HCT116 (cell line): Measurements from ENCODE around the gene IGFN1. TPM values are rescaled to one million over a fixed set of nuclear protein-coding genes. Genes with fewer than 3 reads are reported as not detected.

Experiments used
- ATAC-seq: fragments of 200-7000 bp; cut with Tn5 transposase; 2 replicates; pipeline ENCODE4 v1.9.1; 2020; ENCODE audit warnings: mild to moderate bottlenecking, moderate library complexity
- BruUV-seq: library from RNA; stranded (reverse); fragments of 400-500 nt; replicated peaks from 2 replicates; lab custom pipeline; 2021; lab: Mats Ljungman, UMichigan
- CTCF ChIA-PET: fragments of 300-600 bp; sonication (Branson Sonifier 250); formaldehyde crosslinking; loops from one replicate; lab custom pipeline; 2021; ENCODE audit warnings: antibody characterized with exemption; lab: Charles Lee
- POLR2A ChIA-PET: fragments of 300-600, 350-600 bp; sonication (Branson Sonifier 250); formaldehyde crosslinking; loops from one replicate; lab custom pipeline; 2021; ENCODE audit warnings: antibody characterized with exemption; lab: Charles Lee
- RAD21 ChIA-PET, 2 experiments: fragments of 300-600 bp; sonication (Branson Sonifier 250); formaldehyde crosslinking; loops; one replicate each; lab custom pipeline; 2023; ENCODE audit warnings: low total read pairs in 2 of 2; ENCODE audit not compliant: uncharacterized antibody in 2 of 2, unreplicated experiment in 2 of 2, low non-redundant PET in 1 of 2; lab: Charles Lee
- DNase-seq: peaks from one replicate; pipeline ENCODE4 v3.0.0-alpha.2; 2010; ENCODE audit warnings: low read depth, low spot score
- H2AFZ ChIP-seq: fragments of 200-600 bp; shearing (Covaris generic), sonication (generic); 2 replicates; pipeline ENCODE4 v1.6.1; 2017; ENCODE audit warnings: low read depth, mixed run types, mixed read lengths, antibody characterized with exemption, low read length; ENCODE audit not compliant: poor library complexity, severe bottlenecking
- H3K27ac ChIP-seq: 2 replicates; pipeline ENCODE4 v1.5.1; 2012; ENCODE audit warnings: low read depth, low read length
- H3K27me3 ChIP-seq: fragments of 200-600 bp; sonication (generic); 2 replicates; pipeline ENCODE4 v1.6.1; 2016; ENCODE audit warnings: mixed run types, low read length, mixed read lengths; ENCODE audit not compliant: insufficient read depth
- H3K36me3 ChIP-seq, 2 experiments: fragments of 200-500 bp in 1 of 2; fragments of 200-600 bp in 1 of 2; sonication (Bioruptor generic) in 1 of 2; sonication (generic) in 1 of 2; 2 replicates each; pipeline versions ENCODE4 v1.5.1 to v1.6.1; 2014 to 2016; ENCODE audit warnings: low read length in 2 of 2, inconsistent platforms in 1 of 2, mixed read lengths in 1 of 2, mixed run types in 1 of 2; ENCODE audit not compliant: insufficient read depth in 2 of 2, control insufficient read depth in 1 of 2
- H3K4me1 ChIP-seq, 2 experiments: fragments of 200-600 bp in 1 of 2; sonication (generic) in 1 of 2; 2 replicates each; pipeline versions ENCODE4 v1.5.1 to v1.6.1; 2012 to 2017; ENCODE audit warnings: low read length in 2 of 2, inconsistent platforms in 1 of 2, mild to moderate bottlenecking in 1 of 2, mixed read lengths in 1 of 2, mixed run types in 1 of 2, moderate library complexity in 1 of 2; ENCODE audit not compliant: insufficient read depth in 2 of 2, control insufficient read depth in 1 of 2
- H3K4me2 ChIP-seq: fragments of 200-600 bp; sonication (generic); 2 replicates; pipeline ENCODE4 v1.6.1; 2017; ENCODE audit warnings: mixed run types, low read length, mixed read lengths
- H3K4me3 ChIP-seq, 2 experiments: fragments of 200-600 bp in 1 of 2; sonication (generic) in 1 of 2; replicated peaks in 1 of 2; 2 replicates each; pipeline ENCODE4 v1.5.1; 2011 to 2016; ENCODE audit warnings: low read length in 2 of 2, control low read depth in 1 of 2, low read depth in 1 of 2, mild to moderate bottlenecking in 1 of 2, mixed read lengths in 1 of 2, mixed run types in 1 of 2
- H3K79me2 ChIP-seq: fragments of 200-600 bp; sonication (generic); 2 replicates; pipeline ENCODE4 v1.6.1; 2017; ENCODE audit warnings: mild to moderate bottlenecking, mixed run types, low read length, moderate library complexity, mixed read lengths; ENCODE audit not compliant: insufficient read depth
- H3K9ac ChIP-seq: fragments of 200-600 bp; sonication (generic); 2 replicates; pipeline ENCODE4 v1.6.1; 2016; ENCODE audit warnings: low read length, mixed read lengths
- H3K9me2 ChIP-seq: fragments of 200-600 bp; sonication (generic), shearing (Covaris generic); 2 replicates; pipeline ENCODE4 v1.6.1; 2017; ENCODE audit warnings: mixed run types, mild to moderate bottlenecking, moderate library complexity; ENCODE audit not compliant: insufficient read depth
- H3K9me3 ChIP-seq, 2 experiments: fragments of 200-500 bp in 1 of 2; fragments of 200-600 bp in 1 of 2; sonication (Bioruptor generic) in 1 of 2; sonication (generic) in 1 of 2; 2 replicates each; pipeline ENCODE4 v1.6.1; 2014 to 2017; ENCODE audit warnings: low read length in 2 of 2, mixed read lengths in 2 of 2, inconsistent platforms in 1 of 2, low read depth in 1 of 2, mild to moderate bottlenecking in 1 of 2, mixed run types in 1 of 2, moderate library complexity in 1 of 2; ENCODE audit not compliant: control insufficient read depth in 1 of 2, insufficient read depth in 1 of 2
- H4K20me1 ChIP-seq: fragments of 200-600 bp; sonication (generic), shearing (Covaris generic); 2 replicates; pipeline ENCODE4 v1.6.1; 2017; ENCODE audit warnings: mixed run types, mild to moderate bottlenecking, moderate library complexity; ENCODE audit not compliant: insufficient read depth
- ATF3 ChIP-seq: IDR thresholded peaks from 2 replicates; pipeline ENCODE4 v1.6.1; 2012
- CBX3 ChIP-seq: IDR thresholded peaks from 2 replicates; pipeline ENCODE4 v1.6.1; 2012; ENCODE audit warnings: low read depth
- CEBPB ChIP-seq: IDR thresholded peaks from 2 replicates; pipeline ENCODE4 v1.6.1; 2012; ENCODE audit warnings: low read depth
- CTCF ChIP-seq, 3 experiments: fragments of 200-600 bp in 1 of 3; sonication (generic) in 1 of 3; IDR thresholded peaks in 2 of 3; conservative IDR thresholded peaks in 1 of 3; 2 replicates each; pipeline ENCODE4 v1.5.1; 2012 to 2017; ENCODE audit warnings: low read depth in 2 of 3, low read length in 2 of 3, antibody characterized with exemption in 1 of 3, borderline replicate concordance in 1 of 3, control low read depth in 1 of 3, mild to moderate bottlenecking in 1 of 3, mixed read lengths in 1 of 3, mixed run types in 1 of 3, moderate library complexity in 1 of 3; ENCODE audit not compliant: insufficient read depth in 1 of 3
- EGR1 ChIP-seq: IDR thresholded peaks from 2 replicates; pipeline ENCODE4 v1.6.1; 2012; ENCODE audit warnings: low read depth
- ELF1 ChIP-seq: IDR thresholded peaks from 2 replicates; pipeline ENCODE4 v1.6.1; 2012; ENCODE audit warnings: low read depth, borderline replicate concordance
- EZH2 ChIP-seq: fragments of 200-600 bp; sonication (generic); IDR thresholded peaks from 2 replicates; pipeline ENCODE4 v1.6.1; 2017; ENCODE audit warnings: antibody characterized with exemption, mixed run types
- FOSL1 ChIP-seq: IDR thresholded peaks from 2 replicates; pipeline ENCODE4 v1.6.1; 2012; ENCODE audit warnings: low read depth
- JUND ChIP-seq: IDR thresholded peaks from 2 replicates; pipeline ENCODE4 v1.6.1; 2012
- MAX ChIP-seq: IDR thresholded peaks from 2 replicates; pipeline ENCODE4 v1.6.1; 2012
- SIN3A ChIP-seq: IDR thresholded peaks from 2 replicates; pipeline ENCODE4 v1.6.1; 2012; ENCODE audit warnings: low read depth
- TCF7L2 ChIP-seq: IDR thresholded peaks from 2 replicates; pipeline ENCODE4 v1.7.0; 2011; ENCODE audit warnings: borderline replicate concordance, inconsistent platforms; ENCODE audit not compliant: insufficient read depth, insufficient read length; ENCODE audit errors: extremely low read depth
- ZBTB33 ChIP-seq: IDR thresholded peaks from 2 replicates; pipeline ENCODE4 v1.6.1; 2011; ENCODE audit warnings: mild to moderate bottlenecking, low read length, moderate library complexity; ENCODE audit not compliant: insufficient replicate concordance; ENCODE audit errors: extremely low read depth
- ZFX ChIP-seq: fragments of 450-650 bp; IDR thresholded peaks from 2 replicates; pipeline ENCODE4 v1.6.1; 2017
- ZNF274 ChIP-seq: fragments of 200-500 bp; sonication (Bioruptor generic); IDR thresholded peaks from 2 replicates; pipeline ENCODE4 v1.6.1; 2014; ENCODE audit warnings: mild to moderate bottlenecking, low read depth, low read length, inconsistent platforms
- intact Hi-C: fragments of 100-400 bp; cut with micrococcal nuclease; formaldehyde crosslinking; loops from 2 replicates; pipeline ENCODE4 v1.10.0; 2022
- total RNA-seq: library from RNA; stranded (reverse); gene quantifications from one replicate; pipeline ENCODE4 v1.2.1, GENCODE V29; 2021; ENCODE audit not compliant: unreplicated experiment

The IGFN1 gene
- total RNA-seq, 1 experiment from 2014 or later, result not detected

- intact Hi-C loops, result no loop called here
- BruUV-seq, result no TSS peak
- Histone ChIP-seq H2AFZ (no peak overlapping the region), H3K36me3 (no peaks in the 10 kb centered on the region), H3K4me3 (no peak overlapping the region), H3K4me1 (peaks cover 4% of the 10 kb centered on the region in 2 experiments; a peak in 2 of 4 replicates), H3K9me2 (no peaks in the 10 kb centered on the region), H3K9ac (no peak overlapping the region)
- ATAC-seq, result no peak
- POLR2A ChIA-PET, result no interaction called here
- TF ChIP-seq ATF3 (no peak), CEBPB (no peak)
- TF ChIP-seq, all 23 proteins: peak for 0
- H3K4me2 ChIP-seq, result no peak overlapping the region
- ChIA-PET CTCF (no interaction called here), RAD21 (no interaction called here)
- H3K79me2 ChIP-seq, result no peaks in the 10 kb centered on the region
- DNase-seq, result no peak
- peaks cover 46% of the 10 kb centered on the region for H3K27me3 ChIP-seq
- no peaks in the 10 kb centered on the region for H3K9me3 ChIP-seq
- no peak overlapping the region for H3K27ac ChIP-seq
- H4K20me1 ChIP-seq, result no peaks in the 10 kb centered on the region
Measured at GRCh38 chr1:201245082-201245481, 54.5 kb downstream of the IGFN1 start.

GRCh38 chr1:201248721-201249559 lies 58.3 kb downstream of the IGFN1 start:
- H3K27me3 ChIP-seq, result peaks cover 13% of the 10 kb centered on the region
- no peak overlapping the region for H3K27ac ChIP-seq
- POLR2A ChIA-PET, result no interaction called here
- intact Hi-C loops, result no loop called here
- H3K9me3 ChIP-seq, result no peaks in the 10 kb centered on the region
- ATAC-seq, result no peak
- RAD21 ChIA-PET, result no interaction called here
- CTCF ChIA-PET, result no interaction called here
- H3K9ac ChIP-seq, result no peak overlapping the region
- no peaks in the 10 kb centered on the region for H3K36me3 ChIP-seq
- peaks cover 4% of the 10 kb centered on the region in 2 experiments; a peak in 2 of 4 replicates for H3K4me1 ChIP-seq
- no peak for TF ChIP-seq CEBPB
- no peak for TF ChIP-seq EZH2
- TF ChIP-seq ZBTB33, result no peak
- TF ChIP-seq CTCF (IDR thresholded peaks at IDR 0.05 in 2 of 3, conservative IDR thresholded peaks at IDR 0.05 in 1 of 3; ENCODE audit: borderline replicate concordance in 1 of 3, insufficient read depth in 1 of 3, low read depth in 2 of 3, low read length in 2 of 3), result no peak
- no peak for TF ChIP-seq CBX3
- TF ChIP-seq ZNF274, result no peak
- TF ChIP-seq SIN3A, result no peak
- no peak for TF ChIP-seq ZFX
- TF ChIP-seq MAX, result no peak
- no peak for TF ChIP-seq JUND
- TF ChIP-seq FOSL1, result no peak
- TF ChIP-seq TCF7L2, result no peak
- no peak for TF ChIP-seq ELF1
- no peak for TF ChIP-seq EGR1
- TF ChIP-seq ATF3, result no peak
- H3K4me2 ChIP-seq, result no peak overlapping the region
- no peaks in the 10 kb centered on the region for H4K20me1 ChIP-seq
- no peak for DNase-seq
- no peak overlapping the region for H2AFZ ChIP-seq
- H3K4me3 ChIP-seq, result no peak overlapping the region
- no peaks in the 10 kb centered on the region for H3K9me2 ChIP-seq
- no peaks in the 10 kb centered on the region for H3K79me2 ChIP-seq
- BruUV-seq, result no TSS peak
